Tibial nerve (tissue), 4 donors: ENCODE results near the gene SPATA24. TPM values are rescaled to one million over a fixed set of nuclear protein-coding genes. Genes with fewer than 3 reads are reported as not detected.
A peak's percentile ranks its signal among the peaks of the same experiment; 100 is the strongest.

Source experiments
- DNase-seq, 2 donors: peaks; one replicate each; pipeline ENCODE4 v3.0.0-alpha.2; 2019; ENCODE audit warnings: low spot score in 2 of 2
- H3K27ac ChIP-seq, 4 donors: fragments of 200-600 bp; sonication (generic) in 3 of 4; one replicate each; pipeline ENCODE4 v1.5.1; 2017 to 2019; ENCODE audit warnings: mild to moderate bottlenecking in 1 of 4
- H3K27me3 ChIP-seq, 2 donors: fragments of 200-600 bp; sonication (generic) in 1 of 2; one replicate each; pipeline versions ENCODE4 v1.5.1 to v1.6.0; 2017 to 2019
- H3K36me3 ChIP-seq, 3 donors: fragments of 200-600 bp; sonication (generic); one replicate each; pipeline ENCODE4 v1.5.1; 2018 to 2019
- H3K4me1 ChIP-seq, 4 donors: fragments of 200-600 bp; sonication (generic) in 3 of 4; one replicate each; pipeline ENCODE4 v1.5.1; 2017 to 2019
- H3K4me3 ChIP-seq, 4 donors: fragments of 200-600 bp; sonication (generic) in 3 of 4; one replicate each; pipeline ENCODE4 v1.5.1; 2017 to 2019; ENCODE audit warnings: mild to moderate bottlenecking in 1 of 4, moderate library complexity in 1 of 4
- H3K9me3 ChIP-seq, 4 donors: fragments of 200-600 bp; sonication (generic) in 3 of 4; one replicate each; pipeline ENCODE4 v1.5.1; 2017 to 2019
- EP300 ChIP-seq, 2 donors: sonication (generic); formaldehyde crosslinking; IDR thresholded peaks; one replicate each; pipeline ENCODE4 v1.6.1; 2017; ENCODE audit warnings: antibody characterized with exemption in 2 of 2, mild to moderate bottlenecking in 1 of 2
- POLR2A ChIP-seq, 2 donors: fragments of 450-650 bp; IDR thresholded peaks; one replicate each; pipeline ENCODE4 v1.6.1; 2017; ENCODE audit warnings: antibody characterized with exemption in 2 of 2, mild to moderate bottlenecking in 2 of 2, moderate library complexity in 2 of 2
- WGBS, 2 donors: methylation state at CpG; one replicate each; pipeline ENCODE4 v1.1.5; 2018; 5-methylcytosine and 5-hydroxymethylcytosine counted together
- total RNA-seq, 4 donors: library from RNA; depleted of rRNA; stranded (reverse); fragments of >200 nt; gene quantifications; one replicate each; pipeline ENCODE4 v1.1.0, GENCODE V29; 2016
- TF ChIP-seq, protein P1 (sequence below), 5 experiments: fragments of 200-600 bp in 3 of 5; fragments of 450-650 bp in 2 of 5; sonication (generic) in 3 of 5; IDR thresholded peaks; one replicate each; pipeline ENCODE4 v1.5.1; 2016 to 2019; ENCODE audit warnings: antibody characterized with exemption in 5 of 5, mild to moderate bottlenecking in 3 of 5, moderate library complexity in 2 of 5

Gene SPATA24
- total RNA-seq, 4 donors from 2014 or later, result 1.9 to 7.2 TPM; not detected in 2

DNA sequence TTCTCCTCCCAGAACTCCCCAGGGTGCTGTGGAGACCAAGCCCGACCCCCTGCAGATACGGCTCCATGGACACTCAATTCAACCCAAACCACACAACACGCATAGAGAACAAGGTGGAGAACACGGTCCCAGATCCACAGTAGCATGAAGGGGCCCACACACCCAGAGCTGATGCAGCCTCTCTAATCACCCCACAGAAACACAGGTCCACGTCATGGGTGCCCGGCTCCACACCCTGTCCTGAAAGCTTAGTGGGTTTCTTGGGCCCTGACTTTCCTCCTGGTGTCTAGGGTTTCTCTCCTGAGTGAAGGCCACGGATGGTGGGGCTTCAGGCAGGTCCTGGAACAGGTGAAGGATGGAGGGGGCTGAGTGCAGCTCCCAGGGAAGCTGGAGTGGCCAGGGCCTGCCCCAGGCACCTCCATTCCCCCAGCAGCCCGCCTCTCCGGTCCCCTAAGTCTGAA is 19.3 kb downstream of the SPATA24 start:
- H3K9me3 ChIP-seq, result no peaks in the 10 kb centered on the region
- WGBS, 2 donors, result 77 to 85% methylated on average over 9 of the region's 9 CpGs
- no peak for TF ChIP-seq POLR2A (IDR thresholded peaks at IDR 0.05)
- no peak for TF ChIP-seq EP300 (IDR thresholded peaks at IDR 0.05)
- TF ChIP-seq, protein P1, sequence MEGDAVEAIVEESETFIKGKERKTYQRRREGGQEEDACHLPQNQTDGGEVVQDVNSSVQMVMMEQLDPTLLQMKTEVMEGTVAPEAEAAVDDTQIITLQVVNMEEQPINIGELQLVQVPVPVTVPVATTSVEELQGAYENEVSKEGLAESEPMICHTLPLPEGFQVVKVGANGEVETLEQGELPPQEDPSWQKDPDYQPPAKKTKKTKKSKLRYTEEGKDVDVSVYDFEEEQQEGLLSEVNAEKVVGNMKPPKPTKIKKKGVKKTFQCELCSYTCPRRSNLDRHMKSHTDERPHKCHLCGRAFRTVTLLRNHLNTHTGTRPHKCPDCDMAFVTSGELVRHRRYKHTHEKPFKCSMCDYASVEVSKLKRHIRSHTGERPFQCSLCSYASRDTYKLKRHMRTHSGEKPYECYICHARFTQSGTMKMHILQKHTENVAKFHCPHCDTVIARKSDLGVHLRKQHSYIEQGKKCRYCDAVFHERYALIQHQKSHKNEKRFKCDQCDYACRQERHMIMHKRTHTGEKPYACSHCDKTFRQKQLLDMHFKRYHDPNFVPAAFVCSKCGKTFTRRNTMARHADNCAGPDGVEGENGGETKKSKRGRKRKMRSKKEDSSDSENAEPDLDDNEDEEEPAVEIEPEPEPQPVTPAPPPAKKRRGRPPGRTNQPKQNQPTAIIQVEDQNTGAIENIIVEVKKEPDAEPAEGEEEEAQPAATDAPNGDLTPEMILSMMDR (IDR thresholded peaks at IDR 0.05), result no peak
- no peak for DNase-seq
- H3K27ac ChIP-seq, result peak overlapping the region in 3 of 4 donors; percentile 42 to 62 (median 43)
- peak overlapping the region in 2 of 4 donors; percentile 28 to 29 for H3K4me3 ChIP-seq
- peaks cover 0 to 19% (median 9%) of the 10 kb centered on the region in 4 donors for H3K4me1 ChIP-seq
- no peaks in the 10 kb centered on the region for H3K27me3 ChIP-seq
- H3K36me3 ChIP-seq, result no peaks in the 10 kb centered on the region

DNA sequence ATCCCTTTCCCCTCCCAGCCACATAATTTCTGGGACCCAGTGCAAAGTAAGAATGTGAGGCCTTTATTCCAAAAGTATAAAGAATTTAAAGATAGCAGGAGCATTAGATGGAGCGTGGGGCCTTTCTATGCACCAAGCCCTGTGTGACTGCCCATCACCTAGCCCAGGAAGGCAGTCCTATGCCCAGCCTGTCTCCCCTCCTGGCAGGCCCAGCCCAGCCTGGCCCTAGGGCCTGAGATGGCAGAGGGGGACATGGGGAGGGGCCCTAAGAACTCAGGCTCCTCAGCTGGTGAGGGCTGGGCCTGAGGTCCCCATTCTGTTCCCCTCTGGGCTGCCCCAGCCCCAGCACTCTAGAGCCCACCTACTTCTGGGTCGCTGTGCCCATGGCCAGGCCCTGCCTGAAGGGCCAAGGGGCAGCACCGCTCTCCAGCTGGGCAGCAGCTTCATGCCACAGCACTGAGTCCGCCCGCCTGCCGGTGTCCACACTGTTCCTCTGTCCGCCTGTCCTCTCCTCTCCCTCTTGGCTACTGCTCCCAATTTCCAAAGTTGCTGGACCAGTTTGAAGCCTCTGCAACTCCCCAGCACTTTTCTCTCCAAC is 19.8 kb downstream of the SPATA24 start:
- TF ChIP-seq EP300 (IDR thresholded peaks at IDR 0.05) (no peak), POLR2A (IDR thresholded peaks at IDR 0.05) (no peak)
- TF ChIP-seq, protein P1 (IDR thresholded peaks at IDR 0.05), result no peak
- Histone ChIP-seq H3K36me3 (no peaks in the 10 kb centered on the region), H3K27me3 (no peaks in the 10 kb centered on the region), H3K27ac (peak overlapping the region in 1 of 4 donors; percentile 50), H3K4me1 (peaks cover 0 to 19% (median 9%) of the 10 kb centered on the region in 4 donors), H3K9me3 (no peaks in the 10 kb centered on the region), H3K4me3 (no peak overlapping the region)
- DNase-seq, result no peak
- 73 to 81% methylated on average over 7 of the region's 7 CpGs for WGBS, 2 donors

DNA sequence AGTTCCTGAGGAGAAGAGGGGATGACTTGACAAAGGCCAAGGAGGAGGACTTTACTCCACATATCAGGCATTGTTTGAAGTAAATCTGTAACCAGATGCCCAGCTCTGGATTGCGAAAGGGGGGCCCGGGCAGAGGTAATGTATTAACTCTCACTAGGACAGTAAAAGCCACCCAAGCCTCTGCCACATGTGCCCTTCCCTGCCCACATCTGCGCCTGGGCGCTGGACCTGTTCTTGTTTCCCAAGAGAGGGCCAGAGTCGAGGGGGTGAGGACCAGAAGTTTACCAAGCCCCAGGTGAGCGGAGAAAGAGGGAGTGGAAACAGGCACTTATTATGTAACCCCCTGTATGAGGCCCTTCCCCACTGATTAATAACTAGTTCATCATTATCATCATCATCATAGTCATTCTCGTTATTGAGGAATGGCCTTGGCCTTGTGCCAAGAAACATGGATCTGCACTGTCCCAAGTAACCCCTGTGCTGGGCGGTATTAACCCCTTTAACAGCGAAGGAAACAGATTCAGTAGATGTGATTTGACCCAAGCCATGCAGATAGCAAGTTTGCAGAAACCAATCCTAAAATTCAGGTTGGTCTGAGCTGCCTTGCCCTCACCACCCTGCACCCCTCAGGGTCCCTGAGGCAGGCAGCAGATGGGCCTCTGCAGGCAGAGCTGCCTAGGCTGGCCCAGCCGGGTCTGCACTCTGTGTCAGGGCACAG is 20.5 kb downstream of the SPATA24 start, which contains the start of gene SLC23A1:
Gene SLC23A1, minus strand, starts transcription at position 23 of the 718 bp plus-strand sequence. CDS start 44 bp downstream, outside the sequence.
- WGBS, 2 donors, result 64 to 67% methylated on average over 10 of the region's 10 CpGs
- Histone ChIP-seq H3K27ac (peak within 1 kb of the TSS in 1 of 4 donors; percentile 50), H3K4me1 (peaks cover 0 to 19% (median 8%) of the 10 kb centered on the region in 4 donors), H3K4me3 (no peak within 1 kb of the TSS), H3K27me3 (no peaks in the 10 kb centered on the region), H3K9me3 (no peaks in the 10 kb centered on the region), H3K36me3 (peaks cover 0 to 5% (median 0%) of the 10 kb centered on the region in 3 donors)
- no peak for TF ChIP-seq EP300 (IDR thresholded peaks at IDR 0.05)
- TF ChIP-seq, protein P1 (IDR thresholded peaks at IDR 0.05), result no peak
- DNase-seq, result no peak

DNA sequence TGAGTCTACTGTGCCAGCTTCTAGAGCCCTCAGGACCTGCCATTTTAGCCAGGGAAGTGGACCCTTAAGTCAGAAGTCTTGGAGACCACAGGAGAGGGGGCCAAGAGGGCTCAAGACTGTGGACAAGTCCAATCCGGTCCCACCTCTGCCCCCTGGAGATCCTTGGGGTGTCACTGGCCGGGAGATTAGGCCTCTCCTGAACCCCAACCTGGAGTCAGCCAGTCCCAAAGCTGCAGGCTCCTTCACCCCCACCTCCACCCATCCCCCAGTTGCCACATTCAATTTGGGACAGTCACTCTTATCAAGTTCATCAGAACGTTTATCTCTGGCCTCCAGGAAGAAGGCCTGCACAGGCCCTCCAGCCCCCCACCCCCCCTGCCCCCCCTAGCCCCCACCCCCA is 21.1 kb downstream of the SPATA24 start:
- Histone ChIP-seq H3K4me1 (peaks cover 0 to 15% (median 7%) of the 10 kb centered on the region in 4 donors), H3K36me3 (peaks cover 0 to 11% (median 0%) of the 10 kb centered on the region in 3 donors), H3K27ac (peak overlapping the region in 1 of 4 donors; percentile 32), H3K27me3 (no peaks in the 10 kb centered on the region), H3K4me3 (no peak overlapping the region), H3K9me3 (no peaks in the 10 kb centered on the region)
- 58 to 65% methylated on average over 3 of the region's 3 CpGs for whole genome bisulfite sequencing, 2 donors
- TF ChIP-seq POLR2A (IDR thresholded peaks at IDR 0.05), result no peak
- TF ChIP-seq EP300 (IDR thresholded peaks at IDR 0.05), result no peak
- TF ChIP-seq, protein P1 (IDR thresholded peaks at IDR 0.05), result no peak
- DNase-seq, result no peak
